IMR-90 (cell line): ENCODE data around the gene QKI. TPM values are rescaled to one million over a fixed set of nuclear protein-coding genes. Genes with fewer than 3 reads are reported as not detected.

Source experiments
- ATAC-seq: fragments of 200-7000 bp; cut with Tn5 transposase; 2 replicates; pipeline ENCODE4 v1.9.1; 2020; ENCODE audit warnings: low read depth, mild to moderate bottlenecking, moderate library complexity
- BruUV-seq: library from RNA; stranded (reverse); fragments of 400-500 nt; replicated peaks from 2 replicates; lab custom pipeline; 2021; lab: Mats Ljungman, UMichigan
- CTCF ChIA-PET: fragments of 300-600 bp; formaldehyde crosslinking; extraction: SDS; loops from one replicate; lab custom pipeline; 2021; ENCODE audit warnings: antibody characterized with exemption; lab: Yijun Ruan, JAX
- POLR2A ChIA-PET: fragments of 300-600 bp; sonication (Branson Sonifier 250); formaldehyde crosslinking; loops from one replicate; lab custom pipeline; 2022; ENCODE audit warnings: antibody characterized with exemption; ENCODE audit not compliant: unreplicated experiment; lab: Charles Lee
- DNase-seq: peaks from one replicate; pipeline ENCODE4 v3.0.0; 2013
- H2AFZ ChIP-seq: replicated peaks from 2 replicates; pipeline ENCODE3; 2013; ENCODE audit warnings: low read length, mild to moderate bottlenecking; ENCODE audit not compliant: poor library complexity
- H2AK5ac ChIP-seq: 2 replicates; pipeline ENCODE4 v1.6.1; 2013; ENCODE audit warnings: low read depth, low read length, inconsistent platforms
- H2AK9ac ChIP-seq: replicated peaks from 2 replicates; pipeline ENCODE3; 2013; ENCODE audit warnings: mild to moderate bottlenecking, low read depth, low read length, moderate library complexity; ENCODE audit not compliant: poor library complexity
- H2BK120ac ChIP-seq: 2 replicates; pipeline ENCODE4 v1.6.1; 2013; ENCODE audit warnings: low read depth, low read length, inconsistent platforms
- H2BK15ac ChIP-seq: 3 replicates; pipeline ENCODE4 v1.6.1; 2013; ENCODE audit warnings: low read depth, low read length, inconsistent platforms
- H2BK20ac ChIP-seq: 2 replicates; pipeline ENCODE4 v1.6.1; 2013; ENCODE audit warnings: low read depth, mild to moderate bottlenecking, inconsistent platforms, low read length, moderate library complexity
- H2BK5ac ChIP-seq: 2 replicates; pipeline ENCODE4 v1.6.1; 2013; ENCODE audit warnings: mild to moderate bottlenecking, low read depth, low read length, inconsistent platforms; ENCODE audit not compliant: poor library complexity, severe bottlenecking
- H3K14ac ChIP-seq: replicated peaks from 2 replicates; pipeline ENCODE4 v1.6.1; 2013; ENCODE audit warnings: low read depth, low read length, inconsistent platforms
- H3K18ac ChIP-seq: 2 replicates; pipeline ENCODE4 v1.6.1; 2013; ENCODE audit warnings: low read depth, low read length, control low read depth
- H3K23ac ChIP-seq: 2 replicates; pipeline ENCODE4 v1.6.1; 2013; ENCODE audit warnings: low read depth, low read length, inconsistent platforms
- H3K27ac ChIP-seq: 2 replicates; pipeline ENCODE4 v1.5.1; 2013; ENCODE audit warnings: mild to moderate bottlenecking, control low read depth, low read length; ENCODE audit not compliant: insufficient read depth
- H3K27me3 ChIP-seq: 2 replicates; pipeline ENCODE4 v1.6.1; 2013; ENCODE audit warnings: low read length; ENCODE audit not compliant: control insufficient read depth, insufficient read depth
- H3K36me3 ChIP-seq: 2 replicates; pipeline ENCODE4 v1.6.1; 2013; ENCODE audit warnings: low read length, mixed read lengths; ENCODE audit not compliant: control insufficient read depth, insufficient read depth
- H3K4ac ChIP-seq: 2 replicates; pipeline ENCODE4 v1.6.1; 2013; ENCODE audit warnings: low read depth, low read length, inconsistent platforms
- H3K4me1 ChIP-seq: 2 replicates; pipeline ENCODE4 v1.6.1; 2013; ENCODE audit warnings: low read length, mixed read lengths; ENCODE audit not compliant: control insufficient read depth, insufficient read depth
- H3K4me2 ChIP-seq: 2 replicates; pipeline ENCODE4 v1.6.1; 2013; ENCODE audit warnings: low read depth, mild to moderate bottlenecking, control low read depth, low read length, moderate library complexity
- H3K4me3 ChIP-seq: 2 replicates; pipeline ENCODE4 v1.5.1; 2013; ENCODE audit warnings: low read depth, mild to moderate bottlenecking, control low read depth, low read length, moderate library complexity; ENCODE audit not compliant: insufficient read depth
- H3K56ac ChIP-seq: 2 replicates; pipeline ENCODE4 v1.6.1; 2013; ENCODE audit warnings: low read length, inconsistent platforms; ENCODE audit not compliant: insufficient read depth; ENCODE audit errors: extremely low read depth
- H3K79me1 ChIP-seq, 2 experiments: 2 replicates each; pipeline ENCODE4 v1.6.1; 2013; ENCODE audit warnings: low read length in 2 of 2, inconsistent platforms in 1 of 2, low read depth in 1 of 2
- H3K9ac ChIP-seq: 2 replicates; pipeline ENCODE4 v1.6.1; 2013; ENCODE audit warnings: low read depth, low read length, control low read depth
- H3K9me1 ChIP-seq: 2 replicates; pipeline ENCODE4 v1.6.1; 2013; ENCODE audit warnings: low read length, inconsistent platforms; ENCODE audit not compliant: insufficient read depth
- H3K9me3 ChIP-seq: 2 replicates; pipeline ENCODE4 v1.6.1; 2013; ENCODE audit warnings: low read length; ENCODE audit not compliant: control insufficient read depth, insufficient read depth
- H4K20me1 ChIP-seq: 2 replicates; pipeline ENCODE4 v1.6.1; 2013; ENCODE audit warnings: low read length, inconsistent platforms; ENCODE audit not compliant: insufficient read depth
- H4K5ac ChIP-seq: 2 replicates; pipeline ENCODE4 v1.6.1; 2013; ENCODE audit warnings: mild to moderate bottlenecking, low read depth, low read length, control low read depth
- H4K8ac ChIP-seq, 2 experiments: 2 replicates each; pipeline ENCODE4 v1.6.1; 2013; ENCODE audit warnings: low read depth in 2 of 2, low read length in 2 of 2, control low read depth in 1 of 2, inconsistent platforms in 1 of 2
- H4K91ac ChIP-seq: 2 replicates; pipeline ENCODE4 v1.6.1; 2013; ENCODE audit warnings: low read depth, low read length, inconsistent platforms; ENCODE audit not compliant: insufficient read depth
- CEBPB ChIP-seq: IDR thresholded peaks from 2 replicates; pipeline ENCODE4 v1.6.1; 2012; ENCODE audit warnings: low read depth, low read length, improper control_type of control experiment
- CTCF ChIP-seq: conservative IDR thresholded peaks from 2 replicates; pipeline ENCODE4 v1.5.1; 2012; ENCODE audit warnings: mild to moderate bottlenecking, low read depth, low read length, improper control_type of control experiment
- MAFK ChIP-seq: IDR thresholded peaks from 2 replicates; pipeline ENCODE4 v1.6.1; 2012; ENCODE audit warnings: low read depth, low read length, improper control_type of control experiment
- MAZ ChIP-seq: IDR thresholded peaks from 2 replicates; pipeline ENCODE4 v1.6.1; 2012; ENCODE audit warnings: low read depth, mild to moderate bottlenecking, low read length, improper control_type of control experiment, moderate library complexity, borderline replicate concordance
- RAD21 ChIP-seq: IDR thresholded peaks from 2 replicates; pipeline ENCODE4 v1.6.1; 2012; ENCODE audit warnings: low read length, improper control_type of control experiment
- SMC3 ChIP-seq: fragments of 150-350 bp; IDR thresholded peaks from 2 replicates; pipeline ENCODE4 v1.6.1; 2016; ENCODE audit warnings: low read depth, mild to moderate bottlenecking, antibody characterized with exemption, low read length, moderate library complexity
- WGBS, 2 experiments: methylation state at CpG; one replicate each; pipeline versions ENCODE4 v1.1.5 to v1.1.7; 2013; ENCODE audit warnings: missing lambda C conversion rate in 2 of 2; ENCODE audit not compliant: insufficient read length in 1 of 2; ENCODE audit errors: extremely low coverage in 2 of 2; 5-methylcytosine and 5-hydroxymethylcytosine counted together
- dilution Hi-C: fragments of 300-500 bp; cut with HindIII; formaldehyde crosslinking; loops from one replicate; pipeline ENCODE4 v1.14.3; 2018; ENCODE audit warnings: low sequenced_read_pairs; ENCODE audit not compliant: unreplicated experiment
- in situ Hi-C: fragments of 300-500 bp; cut with MboI; formaldehyde crosslinking; loops from 3 replicates; pipeline ENCODE4 v1.14.3; 2019; ENCODE audit warnings: low sequenced_read_pairs, inconsistent platforms, mixed read lengths
- intact Hi-C: fragments of 100-400 bp; cut with micrococcal nuclease; formaldehyde crosslinking; loops from 2 replicates; pipeline ENCODE4 v1.10.0; 2022
- polyA plus RNA-seq, 3 experiments: library from polyadenylated mRNA; depleted of rRNA; stranded (reverse); fragments of >200 nt; gene quantifications; 2 replicates each; pipeline ENCODE4 v1.2.3, GENCODE V29; 2012; ENCODE audit warnings: low replicate concordance in 1 of 3
- total RNA-seq: library from RNA; depleted of rRNA; stranded (reverse); fragments of >200 nt; gene quantifications from 2 replicates; pipeline ENCODE4 v1.2.3, GENCODE V29; 2012

The QKI gene
- total and polyA plus RNA-seq, 2 of the 4 experiments (the other 2 are of a cell fraction), result 112 to 232 TPM

- H3K4me1 ChIP-seq, result peaks cover 18% of the 10 kb centered on the region
- CTCF ChIA-PET, result no interaction called here
These were observed 13.2 kb downstream of the QKI start for GRCh38 chr6:163427498-163428254.

More at GRCh38 chr6:163427498-163428254, 13.2 kb downstream of the QKI start:
- Histone ChIP-seq H3K27ac (no peak overlapping the region), H3K4me2 (peak overlapping the region; percentile 78), H3K36me3 (no peaks in the 10 kb centered on the region), H3K9me1 (peaks cover 3% of the 10 kb centered on the region; the same call in 1 of the 2 replicates), H3K9ac (0 out of 2 replicates have a peak overlapping the region, but pooled peaks have one; percentile 63), H4K20me1 (peaks cover 77% of the 10 kb centered on the region), H3K79me1 (peaks cover 5 to 24% of the 10 kb centered on the region in 2 experiments; a peak in 3 of 4 replicates), H3K23ac (no peak overlapping the region), H2BK120ac (no peak overlapping the region), H3K4me3 (no peak overlapping the region), H2BK20ac (no peak overlapping the region), H3K56ac (no peak overlapping the region), H4K5ac (no peak overlapping the region), H3K14ac (no peak overlapping the region), H3K18ac (no peak overlapping the region), H4K91ac (no peak overlapping the region), H3K4ac (0 out of 2 replicates have a peak overlapping the region, but pooled peaks have one; percentile 45), H2BK5ac (no peak overlapping the region), H2BK15ac (no peak overlapping the region), H4K8ac (no peak overlapping the region), H2AFZ (no peak overlapping the region), H3K27me3 (no peaks in the 10 kb centered on the region), H2AK5ac (no peak overlapping the region), H3K9me3 (no peaks in the 10 kb centered on the region), H2AK9ac (no peak overlapping the region)
- no TSS peak for BruUV-seq
- dilution Hi-C loops (no loop called here), in situ Hi-C loops (no loop called here), intact Hi-C loops (loop anchor here (1.0 to 5.0 kb wide), 4 partner anchors 127 to 1620 kb away; no protein-coding TSS in a partner anchor)
- ATAC-seq (peak; percentile 56), DNase-seq (peak; percentile 82)
- TF ChIP-seq RAD21 (peak; percentile 77), MAZ (no peak), MAFK (no peak), CTCF (peak; percentile 63), CEBPB (peak; percentile 61; the same call in 1 of the 2 replicates), SMC3 (peak; percentile 69)
- no CpG with 5 or more reads among the region's 6 CpGs for whole genome bisulfite sequencing, 2 experiments
- POLR2A ChIA-PET, result interaction anchor here (0.6 kb wide), 1 partner anchor 19 kb away, joined by 3 read pairs; no protein-coding TSS in a partner anchor
